Limb (tissue), 2 donors: ENCODE measurements around the gene RASD2.

Source experiments
- DNase-seq, 2 donors: peaks; one replicate each; pipeline ENCODE4 v3.0.0-alpha.2; 2016; ENCODE audit errors: extremely low spot score in 2 of 2

The RASD2 gene

GRCh38 chr22:35539910-35540594, 579 bp upstream of the RASD2 start:
- peak in 1 of 2 donors; percentile 81 for DNase-seq

- DNase-seq, result no peak
Observed at GRCh38 chr22:35541254-35541748, 670 bp downstream of the RASD2 start.

DNA sequence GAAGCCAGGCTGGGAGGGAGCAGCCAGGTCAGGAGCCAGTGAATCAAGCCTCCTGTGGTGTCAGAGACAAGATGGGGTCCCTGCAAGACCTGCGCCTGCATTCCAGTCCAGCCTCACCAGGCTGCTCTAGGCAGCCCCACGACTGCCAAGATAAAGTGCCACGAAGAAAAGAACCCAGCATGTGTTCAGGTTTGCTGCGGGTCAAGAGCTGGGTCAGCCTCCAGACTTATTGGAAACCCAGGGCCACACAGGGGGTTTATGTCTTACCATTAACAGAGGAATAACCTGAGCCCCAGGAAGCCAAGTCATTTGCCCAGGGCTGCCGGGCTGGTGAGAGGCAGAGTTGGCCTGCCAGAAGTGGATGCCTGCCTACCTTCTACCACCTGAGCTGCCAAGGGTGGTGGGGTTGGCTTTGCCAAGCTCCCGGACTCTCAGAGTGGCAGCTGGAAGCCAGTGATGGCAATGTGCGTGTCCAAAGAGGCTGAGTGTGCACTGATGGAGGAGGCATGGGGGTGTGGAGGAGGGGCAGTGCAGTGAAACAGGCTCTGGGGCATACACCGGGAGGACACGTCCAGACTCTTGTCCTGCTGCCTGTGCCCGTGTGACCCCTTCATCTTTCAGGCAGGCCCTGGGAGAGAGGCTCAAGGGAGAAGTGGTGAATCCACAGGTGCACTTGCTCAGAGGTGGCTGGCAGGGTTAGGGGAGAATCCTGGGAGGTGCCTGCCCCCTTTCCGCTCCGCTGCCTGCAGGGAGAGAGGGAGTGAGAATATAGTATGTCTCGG, 1.7 kb downstream of the RASD2 start:
- no peak for DNase-seq

DNA sequence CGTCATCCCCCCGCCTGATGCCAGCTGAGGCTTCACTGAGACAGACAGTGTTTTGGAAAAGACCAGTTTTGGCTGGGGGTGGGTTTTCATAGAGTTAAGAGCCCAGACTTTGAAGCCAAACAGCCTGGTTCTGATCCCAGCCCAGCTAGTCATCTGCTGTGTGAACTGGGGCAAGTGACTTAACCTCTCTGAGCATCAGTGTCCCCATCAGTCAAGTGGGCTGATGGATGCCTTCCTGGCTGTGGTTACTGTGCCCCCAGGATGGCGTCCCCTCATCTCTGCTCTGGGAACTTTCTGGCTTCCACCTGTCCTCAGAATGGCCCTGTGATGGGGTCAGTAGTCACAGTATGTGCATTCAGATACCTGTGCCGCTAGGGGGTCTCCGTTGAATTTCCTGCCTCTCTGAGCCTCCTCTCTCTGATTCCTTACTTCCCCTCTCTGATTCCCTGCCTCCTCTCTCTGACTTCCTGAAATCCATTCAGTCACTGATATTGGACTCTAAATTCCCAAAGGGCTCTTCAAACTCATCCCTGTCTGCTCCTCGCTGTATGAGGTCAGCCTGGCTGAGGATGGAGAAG, 2.4 kb downstream of the RASD2 start:
- DNase-seq, result no peak

- DNase-seq, result no peak
Observed at GRCh38 chr22:35543702-35544101, 3.1 kb downstream of the RASD2 start.

GRCh38 chr22:35544189-35544588, 3.6 kb downstream of the RASD2 start:
- DNase-seq, result no peak

DNA sequence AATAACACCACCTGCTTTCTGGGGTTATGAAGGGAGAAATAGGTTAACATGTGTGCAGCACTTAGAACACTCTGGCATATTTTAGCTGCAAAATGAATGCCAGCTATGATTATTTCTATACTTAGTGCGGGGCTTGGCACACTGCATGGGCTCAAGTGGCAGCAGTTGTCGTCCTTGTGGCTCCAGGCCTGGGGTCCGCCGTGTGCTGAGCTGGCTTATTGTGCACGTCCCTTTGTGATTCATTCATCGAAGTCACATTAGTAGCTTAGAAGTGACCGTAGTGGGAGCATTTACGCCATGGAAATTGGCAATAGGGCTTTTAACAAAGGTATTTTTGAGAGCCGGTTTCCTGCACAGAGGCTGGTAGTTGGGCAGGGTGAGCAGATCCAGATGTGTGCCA, 4.2 kb downstream of the RASD2 start:
- no peak for DNase-seq

DNA sequence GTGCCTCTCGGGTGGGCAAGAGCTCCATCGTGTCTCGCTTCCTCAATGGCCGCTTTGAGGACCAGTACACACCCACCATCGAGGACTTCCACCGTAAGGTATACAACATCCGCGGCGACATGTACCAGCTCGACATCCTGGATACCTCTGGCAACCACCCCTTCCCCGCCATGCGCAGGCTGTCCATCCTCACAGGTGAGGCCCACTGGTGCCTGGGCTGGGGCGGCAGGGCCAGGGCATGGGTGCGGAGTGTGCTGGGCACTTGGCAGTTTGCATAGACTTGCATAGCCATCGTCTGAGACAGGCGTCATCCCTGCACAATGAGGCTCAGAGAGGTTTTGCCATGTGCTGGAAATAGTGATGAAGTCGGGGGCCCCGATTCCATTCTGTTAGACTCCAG, 6.3 kb downstream of the RASD2 start:
- no peak for DNase-seq

- DNase-seq, result no peak
Observed at GRCh38 chr22:35547987-35548721, 7.5 kb downstream of the RASD2 start.

- no peak for DNase-seq
Observed at GRCh38 chr22:35548722-35549112, 8.1 kb downstream of the RASD2 start.

GRCh38 chr22:35549328-35549727, 8.7 kb downstream of the RASD2 start:
- DNase-seq, result peak; percentile 36 to 74

DNA sequence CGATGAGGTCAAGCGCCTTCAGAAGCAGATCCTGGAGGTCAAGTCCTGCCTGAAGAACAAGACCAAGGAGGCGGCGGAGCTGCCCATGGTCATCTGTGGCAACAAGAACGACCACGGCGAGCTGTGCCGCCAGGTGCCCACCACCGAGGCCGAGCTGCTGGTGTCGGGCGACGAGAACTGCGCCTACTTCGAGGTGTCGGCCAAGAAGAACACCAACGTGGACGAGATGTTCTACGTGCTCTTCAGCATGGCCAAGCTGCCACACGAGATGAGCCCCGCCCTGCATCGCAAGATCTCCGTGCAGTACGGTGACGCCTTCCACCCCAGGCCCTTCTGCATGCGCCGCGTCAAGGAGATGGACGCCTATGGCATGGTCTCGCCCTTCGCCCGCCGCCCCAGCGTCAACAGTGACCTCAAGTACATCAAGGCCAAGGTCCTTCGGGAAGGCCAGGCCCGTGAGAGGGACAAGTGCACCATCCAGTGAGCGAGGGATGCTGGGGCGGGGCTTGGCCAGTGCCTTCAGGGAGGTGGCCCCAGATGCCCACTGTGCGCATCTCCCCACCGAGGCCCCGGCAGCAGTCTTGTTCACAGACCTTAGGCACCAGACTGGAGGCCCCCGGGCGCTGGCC, 11.0 kb downstream of the RASD2 start:
- DNase-seq, result no peak

- DNase-seq, result peak in 1 of 2 donors; percentile 70
Observed at GRCh38 chr22:35552196-35552842, 11.7 kb downstream of the RASD2 start.

GRCh38 chr22:35552846-35553245, 12.2 kb downstream of the RASD2 start:
- DNase-seq, result no peak

- no peak for DNase-seq
Observed at GRCh38 chr22:35553341-35553740, 12.7 kb downstream of the RASD2 start.

DNA sequence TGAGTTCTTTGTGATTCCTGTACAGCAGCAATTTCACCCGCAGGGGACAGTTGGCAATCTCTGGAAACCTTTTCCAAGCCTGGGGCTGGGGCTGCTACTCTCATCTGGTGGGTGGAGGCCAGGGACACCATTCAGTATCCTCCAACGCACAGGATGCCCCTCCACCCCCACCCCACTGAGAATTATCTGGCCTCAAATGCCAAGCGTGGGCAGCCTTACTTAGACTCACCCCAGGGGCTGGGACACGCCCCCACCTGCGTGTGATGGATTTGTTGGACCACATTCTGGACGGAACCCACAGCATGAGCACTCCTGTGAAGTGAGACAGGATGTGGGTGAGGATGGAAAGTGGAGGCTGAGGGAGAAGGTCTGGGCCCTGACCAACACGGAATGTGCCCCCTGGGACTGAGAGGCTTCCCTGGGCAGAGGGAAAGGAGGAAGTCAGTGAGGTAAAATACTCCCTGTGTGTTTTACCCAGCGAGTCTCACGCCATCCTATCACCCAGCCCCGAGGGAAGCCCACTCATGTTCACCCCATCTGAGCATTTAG, 13.7 kb downstream of the RASD2 start:
- DNase-seq, result no peak

DNA sequence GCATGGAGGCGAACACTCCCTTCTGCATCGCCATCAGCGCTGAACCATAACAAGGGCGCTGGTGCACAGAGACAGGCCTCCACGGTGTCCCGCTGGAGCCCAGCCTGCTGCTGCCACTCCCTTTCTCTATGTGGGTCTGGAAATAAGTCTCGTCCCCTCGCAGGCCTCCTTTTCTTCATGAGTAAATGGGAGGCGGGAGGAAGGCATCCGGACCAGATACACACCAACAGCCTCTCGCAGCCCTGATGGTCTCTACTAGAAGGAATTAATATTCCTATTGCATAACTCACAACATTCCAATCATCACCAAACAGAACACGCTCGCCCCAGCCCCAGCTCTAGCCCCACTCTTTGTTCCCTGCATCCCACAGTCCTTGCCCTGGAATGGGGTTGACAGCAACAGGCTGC, 14.9 kb downstream of the RASD2 start:
- DNase-seq, result no peak

- DNase-seq, result no peak
Observed at GRCh38 chr22:35555946-35556547, 15.4 kb downstream of the RASD2 start.

- DNase-seq, result no peak
Observed at GRCh38 chr22:35556666-35557065, 16.0 kb downstream of the RASD2 start.

- DNase-seq, result no peak
Observed at GRCh38 chr22:35558031-35558430, 17.4 kb downstream of the RASD2 start.
